Left lung (tissue), 14 donors: ENCODE data around the gene FOXRED2. TPM values are rescaled to one million over a fixed set of nuclear protein-coding genes. Genes with fewer than 3 reads are reported as not detected.

Source experiments
- ATAC-seq: fragments of 200-7000 bp; cut with Tn5 transposase; one replicate; pipeline ENCODE4 v1.9.1; 2020; ENCODE audit warnings: moderate library complexity
- DNase-seq, 4 donors: peaks; one replicate each; pipeline ENCODE4 v3.0.0-alpha.2; 2013 to 2020
- H3K27ac ChIP-seq, 2 donors: fragments of 200-600 bp; sonication (generic) in 1 of 2; one replicate each; pipeline versions ENCODE4 v1.5.0 to v1.8.0; 2020 to 2021
- H3K27me3 ChIP-seq, 2 donors: fragments of 200-600 bp; sonication (generic) in 1 of 2; one replicate each; pipeline versions ENCODE4 v1.5.0 to v1.8.0; 2020 to 2021
- H3K36me3 ChIP-seq, 2 donors: fragments of 200-600 bp; sonication (generic) in 1 of 2; one replicate each; pipeline versions ENCODE4 v1.5.0 to v1.8.0; 2020 to 2021
- H3K4me1 ChIP-seq, 2 donors: fragments of 200-600 bp; one replicate each; pipeline ENCODE4 v1.8.0; 2021
- H3K4me3 ChIP-seq, 2 donors: fragments of 200-600 bp; sonication (generic) in 1 of 2; one replicate each; pipeline versions ENCODE4 v1.5.0 to v1.8.0; 2020 to 2021; ENCODE audit warnings: mild to moderate bottlenecking in 1 of 2
- H3K9me3 ChIP-seq, 2 donors: fragments of 200-600 bp; sonication (generic) in 1 of 2; one replicate each; pipeline versions ENCODE4 v1.5.0 to v1.8.0; 2020 to 2021
- CTCF ChIP-seq, 2 donors: fragments of 200-600 bp; sonication (generic) in 1 of 2; IDR thresholded peaks; one replicate each; pipeline versions ENCODE4 v1.5.0 to v1.8.0; 2021; ENCODE audit warnings: antibody characterized with exemption in 2 of 2
- intact Hi-C, 2 donors: fragments of 100-400 bp; cut with DNase I; formaldehyde crosslinking; loops; one replicate each; pipeline versions ENCODE4 v1.11.2 to v1.14.2; 2022
- long read RNA-seq, 12 donors: library from polyadenylated mRNA in 2 of 12; unstranded in 2 of 12; transcript quantifications; one replicate each; pipeline ENCODE4 v2.0.0 and lab custom pipeline, GENCODE V29; 2019 to 2026
- polyA plus RNA-seq, 6 donors: library from polyadenylated mRNA; unstranded; fragments of 120-200 nt; gene quantifications; one replicate each; pipeline ENCODE4 v1.2.1, GENCODE V29; 2013; ENCODE audit not compliant: insufficient read length in 6 of 6
- total RNA-seq, 2 donors: library from RNA; stranded (reverse); fragmentation: NEBNext Ultra II Directional; extraction: Animal tissue kit (Norgen Biotek cat#: 25700); gene quantifications; one replicate each; pipeline ENCODE4 v1.2.1, GENCODE V29; 2021
- donor health status: DM: no; HTN: yes; CAD: no.
- donor health status: DM: no; HTN: no; CAD: no.

FOXRED2 gene
- total RNA-seq: 10 to 100 TPM; 17.2 to 22.1 TPM
- 10 to 100 TPM; 18.1 to 25.0 (median 22.0) TPM for polyA plus RNA-seq
- long read RNA-seq, donor 1, full-length matches to known transcripts: 3 of 3 reads
- long read RNA-seq, donor 1, partial matches to known transcripts: 0 of 3 reads
- long read RNA-seq, donor 1, other reads (novel, unspliced or antisense): 0 of 3 reads
- long read RNA-seq, donor 2, full-length matches to known transcripts: 3 of 3 reads
- long read RNA-seq, donor 2, partial matches to known transcripts: 0 of 3 reads
- long read RNA-seq, donor 2, other reads (novel, unspliced or antisense): 0 of 3 reads
- long read RNA-seq, donor 3: 0 reads
- long read RNA-seq, donor 4, partial matches to known transcripts: 1 of 2 reads
- long read RNA-seq, donor 4, other reads (novel, unspliced or antisense): 1 of 2 reads
- long read RNA-seq, donor 5, partial matches to known transcripts: 0 of 3 reads
- long read RNA-seq, donor 5, other reads (novel, unspliced or antisense): 0 of 3 reads
- long read RNA-seq, donor 6: 0 reads
- long read RNA-seq, donor 7: 0 reads
- long read RNA-seq, donor 8, partial matches to known transcripts: 0 of 2 reads
- long read RNA-seq, donor 8, other reads (novel, unspliced or antisense): 0 of 2 reads
- long read RNA-seq, donor 9: 0 reads
- long read RNA-seq, donor 10, full-length matches to known transcripts: 1 of 3 reads
- long read RNA-seq, donor 10, partial matches to known transcripts: 0 of 3 reads
- long read RNA-seq, donor 10, other reads (novel, unspliced or antisense): 2 of 3 reads
- long read RNA-seq, donor 11, partial matches to known transcripts: 0 of 2 reads
- long read RNA-seq, donor 11, other reads (novel, unspliced or antisense): 0 of 2 reads
- long read RNA-seq, donor 12, full-length matches to known transcripts: 4 of 4 reads
- long read RNA-seq, donor 12, partial matches to known transcripts: 0 of 4 reads
- long read RNA-seq, donor 12, other reads (novel, unspliced or antisense): 0 of 4 reads

GRCh38 chr22:36506637-36507517, at the start of gene FOXRED2:
FOXRED2 (minus strand) TSS chr22:36507040; CDS start chr22:36506422, 618 bp downstream.
- TF ChIP-seq CTCF (IDR thresholded peaks at IDR 0.05): no peak
- ATAC-seq (peak; percentile 89), DNase-seq (peak; percentile 82 to 96 (median 90))
- Histone ChIP-seq H3K9me3 (no peaks in the 10 kb centered on the region), H3K27me3 (no peaks in the 10 kb centered on the region), H3K36me3 (peaks cover 0 to 29% of the 10 kb centered on the region in 2 donors), H3K4me3 (peak within 1 kb of the TSS; percentile 46 to 66), H3K27ac (peak within 1 kb of the TSS; percentile 62 to 76), H3K4me1 (peaks cover 8 to 29% of the 10 kb centered on the region in 2 donors)
- intact Hi-C loops: no loop called here

GRCh38 chr22:36554098-36554497, 47.3 kb upstream of the FOXRED2 start:
- intact Hi-C loops: no loop called here
- H3K27me3 ChIP-seq: peaks cover 0 to 71% of the 10 kb centered on the region in 2 donors
- no peak for ATAC-seq

GRCh38 chr22:36552289-36552688, 45.4 kb upstream of the FOXRED2 start:
- H3K27me3 ChIP-seq: peaks cover 0 to 75% of the 10 kb centered on the region in 2 donors
- no peak overlapping the region for H3K27ac ChIP-seq
- no peaks in the 10 kb centered on the region for H3K36me3 ChIP-seq
- DNase-seq (no peak), ATAC-seq (no peak)
- intact Hi-C loops: no loop called here
- no peaks in the 10 kb centered on the region for H3K4me1 ChIP-seq
- no peak for TF ChIP-seq CTCF (IDR thresholded peaks at IDR 0.05)
- no peak overlapping the region for H3K4me3 ChIP-seq
- H3K9me3 ChIP-seq: no peaks in the 10 kb centered on the region

More at GRCh38 chr22:36554098-36554497, 47.3 kb upstream of the FOXRED2 start:
- H3K4me3 ChIP-seq: no peak overlapping the region
- no peaks in the 10 kb centered on the region for H3K36me3 ChIP-seq
- no peak overlapping the region for H3K27ac ChIP-seq
- no peaks in the 10 kb centered on the region for H3K4me1 ChIP-seq
- H3K9me3 ChIP-seq: no peaks in the 10 kb centered on the region
- no peak for DNase-seq
- TF ChIP-seq CTCF (IDR thresholded peaks at IDR 0.05): no peak

GRCh38 chr22:36550701-36551495, 44.1 kb upstream of the FOXRED2 start:
- Histone ChIP-seq H3K27me3 (peaks cover 0 to 74% of the 10 kb centered on the region in 2 donors), H3K4me1 (no peaks in the 10 kb centered on the region), H3K27ac (no peak overlapping the region), H3K4me3 (no peak overlapping the region), H3K36me3 (no peaks in the 10 kb centered on the region), H3K9me3 (no peaks in the 10 kb centered on the region)
- ATAC-seq (no peak), DNase-seq (no peak)
- no peak for TF ChIP-seq CTCF (IDR thresholded peaks at IDR 0.05)
- intact Hi-C loops: no loop called here
